Astrocyte (in vitro differentiated cells and primary cell): ENCODE results near the gene TMCC1. TPM values are rescaled to one million over a fixed set of nuclear protein-coding genes. Genes with fewer than 3 reads are reported as not detected.
"Not testable (repeated sequence)": the region's sequence is repeated elsewhere in the genome, so short reads cannot be mapped to it uniquely, and the experiment has no call there.

Experiments
- DNase-seq: peaks from one replicate; pipeline ENCODE4 v3.0.0-alpha.2; 2010; ENCODE audit warnings: low read depth
- FAIRE-seq: peaks from 2 replicates; lab custom pipeline; 2011; peaks lifted over from hg19 to GRCh38; lab: Jason Lieb, UNC
- H2AFZ ChIP-seq: 2 replicates; pipeline ENCODE4 v1.6.0; 2012; ENCODE audit warnings: low read depth, low read length, inconsistent platforms
- H3K27ac ChIP-seq: 2 replicates; pipeline ENCODE4 v1.5.1; 2011; ENCODE audit warnings: low read depth, low read length, inconsistent platforms
- H3K27me3 ChIP-seq: 2 replicates; pipeline ENCODE4 v1.6.0; 2011; ENCODE audit warnings: low read length, inconsistent platforms; ENCODE audit not compliant: insufficient read depth
- H3K36me3 ChIP-seq: 2 replicates; pipeline ENCODE4 v1.5.1; 2011; ENCODE audit warnings: low read length, inconsistent platforms; ENCODE audit not compliant: insufficient read depth
- H3K4me1 ChIP-seq: 2 replicates; pipeline ENCODE4 v1.5.1; 2011; ENCODE audit warnings: low read length, inconsistent platforms; ENCODE audit not compliant: insufficient read depth
- H3K4me2 ChIP-seq: 2 replicates; pipeline ENCODE4 v1.6.0; 2012; ENCODE audit warnings: low read length, inconsistent platforms
- H3K4me3 ChIP-seq: 2 replicates; pipeline ENCODE4 v1.5.1; 2011; ENCODE audit warnings: low read depth, mild to moderate bottlenecking, low read length, inconsistent platforms; ENCODE audit not compliant: insufficient read depth
- H3K79me2 ChIP-seq: 2 replicates; pipeline ENCODE4 v1.6.0; 2012; ENCODE audit warnings: mild to moderate bottlenecking, low read length, inconsistent platforms; ENCODE audit not compliant: insufficient read depth
- H3K9ac ChIP-seq: 2 replicates; pipeline ENCODE4 v1.6.0; 2012; ENCODE audit warnings: mild to moderate bottlenecking, low read length, inconsistent platforms
- H3K9me3 ChIP-seq: 2 replicates; pipeline ENCODE4 v1.5.1; 2012; ENCODE audit warnings: low read depth, mild to moderate bottlenecking, low read length, inconsistent platforms; ENCODE audit not compliant: insufficient read depth
- H4K20me1 ChIP-seq: 2 replicates; pipeline ENCODE4 v1.6.0; 2012; ENCODE audit warnings: low read length, inconsistent platforms; ENCODE audit not compliant: insufficient read depth
- H3K27ac Mint-ChIP-seq: one replicate; pipeline ENCODE4 v1.8.0; 2021; ENCODE audit warnings: mild to moderate bottlenecking, mixed read lengths; ENCODE audit not compliant: unreplicated experiment
- H3K27me3 Mint-ChIP-seq: one replicate; pipeline ENCODE4 v1.8.0; 2021; ENCODE audit warnings: low read depth, mixed read lengths; ENCODE audit not compliant: unreplicated experiment
- H3K36me3 Mint-ChIP-seq: one replicate; pipeline ENCODE4 v1.8.0; 2021; ENCODE audit warnings: low read depth, mixed read lengths; ENCODE audit not compliant: unreplicated experiment
- H3K4me1 Mint-ChIP-seq: one replicate; pipeline ENCODE4 v1.8.0; 2021; ENCODE audit warnings: low read depth, mixed read lengths; ENCODE audit not compliant: unreplicated experiment
- H3K4me3 Mint-ChIP-seq: one replicate; pipeline ENCODE4 v1.8.0; 2021; ENCODE audit warnings: mild to moderate bottlenecking, moderate library complexity, mixed read lengths; ENCODE audit not compliant: unreplicated experiment
- H3K9me3 Mint-ChIP-seq: one replicate; pipeline ENCODE4 v1.8.0; 2021; ENCODE audit warnings: mild to moderate bottlenecking, mixed read lengths; ENCODE audit not compliant: unreplicated experiment
- CTCF ChIP-seq: IDR thresholded peaks from 2 replicates; pipeline ENCODE4 v1.5.1; 2011; ENCODE audit warnings: low read depth, mild to moderate bottlenecking, inconsistent platforms, low read length, moderate library complexity; ENCODE audit not compliant: insufficient read depth
- EZH2 ChIP-seq: IDR thresholded peaks from 2 replicates; pipeline ENCODE4 v1.6.1; 2012; ENCODE audit warnings: mild to moderate bottlenecking, low read length, inconsistent platforms; ENCODE audit not compliant: insufficient read depth
- total RNA-seq: library from RNA; stranded (reverse); gene quantifications from 2 replicates; pipeline ENCODE4 v1.2.1, GENCODE V29; 2021

The TMCC1 gene
- total RNA-seq, 1 donor from 2014 or later: 37.9 TPM

- Histone ChIP-seq H3K79me2 (no peaks in the 10 kb centered on the region), H3K27me3 (no peaks in the 10 kb centered on the region), H3K4me3 (no peak overlapping the region), H3K36me3 (no peaks in the 10 kb centered on the region), H3K9ac (no peak overlapping the region), H4K20me1 (no peaks in the 10 kb centered on the region), H3K4me2 (no peak overlapping the region), H3K27ac (no peak overlapping the region), H2AFZ (no peak overlapping the region), H3K9me3 (peaks cover 18% of the 10 kb centered on the region), H3K4me1 (no peaks in the 10 kb centered on the region)
- peaks cover 35% of the 10 kb centered on the region for H3K9me3 Mint-ChIP-seq
- FAIRE-seq (no peak), DNase-seq (peak; percentile 15)
- no peak overlapping the region for H3K4me3 Mint-ChIP-seq
- H3K27me3 Mint-ChIP-seq: no peaks in the 10 kb centered on the region
- TF ChIP-seq EZH2 (no peak), CTCF (no peak)
- peaks cover 4% of the 10 kb centered on the region for H3K4me1 Mint-ChIP-seq
- H3K27ac Mint-ChIP-seq: no peak overlapping the region
- peaks cover 28% of the 10 kb centered on the region for H3K36me3 Mint-ChIP-seq
Observed at GRCh38 chr3:129908417-129908816, 14.9 kb upstream of the TMCC1 start.

- H3K27ac ChIP-seq, H3K4me1 Mint-ChIP-seq, DNase-seq, H3K79me2 ChIP-seq, H3K4me1 ChIP-seq, H3K4me3 Mint-ChIP-seq, H3K9ac ChIP-seq, H4K20me1 ChIP-seq, H3K4me3 ChIP-seq, H3K27me3 ChIP-seq, H3K27me3 Mint-ChIP-seq, H2AFZ ChIP-seq, H3K27ac Mint-ChIP-seq, FAIRE-seq, H3K36me3 ChIP-seq, H3K4me2 ChIP-seq: not testable (repeated sequence)
- H3K9me3 ChIP-seq: peaks cover 13% of the 10 kb centered on the region
- H3K36me3 Mint-ChIP-seq: peaks cover 38% of the 10 kb centered on the region
- H3K9me3 Mint-ChIP-seq: peaks cover 39% of the 10 kb centered on the region
Observed at GRCh38 chr3:129901272-129901671, 7.8 kb upstream of the TMCC1 start.

- no peak overlapping the region for H3K9ac ChIP-seq
- H3K4me2 ChIP-seq: no peak overlapping the region
- H3K36me3 ChIP-seq: no peaks in the 10 kb centered on the region
- H3K27me3 ChIP-seq: no peaks in the 10 kb centered on the region
- peaks cover 13% of the 10 kb centered on the region for H3K4me1 ChIP-seq
- no peak overlapping the region for H3K4me3 ChIP-seq
- H3K9me3 ChIP-seq: no peaks in the 10 kb centered on the region
- Mint-ChIP-seq H3K9me3 (peaks cover 15% of the 10 kb centered on the region), H3K27ac (no peak overlapping the region), H3K36me3 (peaks cover 15% of the 10 kb centered on the region), H3K4me1 (peaks cover 3% of the 10 kb centered on the region), H3K27me3 (no peaks in the 10 kb centered on the region), H3K4me3 (no peak overlapping the region)
- FAIRE-seq: no peak
- no peak overlapping the region for H2AFZ ChIP-seq
- TF ChIP-seq CTCF (no peak), EZH2 (no peak)
- H3K79me2 ChIP-seq: peaks cover 11% of the 10 kb centered on the region
- no peak overlapping the region for H3K27ac ChIP-seq
- DNase-seq: no peak
- peaks cover 6% of the 10 kb centered on the region for H4K20me1 ChIP-seq
Observed at GRCh38 chr3:129897026-129897425, 3.5 kb upstream of the TMCC1 start.
